GM12864 (cell line): ENCODE results near the gene SLC26A4.

Experiments used
- DNase-seq: peaks from one replicate; pipeline ENCODE4 v3.0.0-alpha.2; 2011; ENCODE audit warnings: low read depth
- H3K4me3 ChIP-seq: 2 replicates; pipeline ENCODE4 v1.5.1; 2011; ENCODE audit warnings: mild to moderate bottlenecking, low read depth, low read length, control low read depth
- TF ChIP-seq, protein P1 (sequence below): IDR thresholded peaks from 2 replicates; pipeline ENCODE4 v1.5.1; 2011; ENCODE audit warnings: low read depth, mild to moderate bottlenecking, moderate library complexity, low read length, control low read depth, inconsistent platforms; ENCODE audit errors: missing control alignments

The SLC26A4 gene

DNA sequence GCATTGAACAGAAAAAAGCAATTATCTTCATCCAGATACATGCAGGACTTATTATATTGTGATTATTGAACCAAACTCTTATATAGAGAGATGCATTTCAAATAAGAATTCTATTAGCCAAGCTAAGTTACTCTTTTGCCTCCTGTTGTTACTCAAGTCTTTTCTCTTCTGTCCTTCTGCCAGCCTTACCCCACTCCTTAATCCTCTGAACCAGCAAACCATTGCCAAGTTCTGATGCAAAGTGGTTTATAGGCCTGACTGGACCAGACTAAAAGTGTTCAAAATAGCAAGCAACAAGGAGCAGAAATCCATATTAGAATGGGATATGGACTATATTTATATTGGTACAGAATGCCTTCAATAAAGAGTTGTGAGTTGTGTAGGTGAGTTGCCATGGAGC lies 2.2 kb upstream of the SLC26A4 start:
- TF ChIP-seq, protein P1, sequence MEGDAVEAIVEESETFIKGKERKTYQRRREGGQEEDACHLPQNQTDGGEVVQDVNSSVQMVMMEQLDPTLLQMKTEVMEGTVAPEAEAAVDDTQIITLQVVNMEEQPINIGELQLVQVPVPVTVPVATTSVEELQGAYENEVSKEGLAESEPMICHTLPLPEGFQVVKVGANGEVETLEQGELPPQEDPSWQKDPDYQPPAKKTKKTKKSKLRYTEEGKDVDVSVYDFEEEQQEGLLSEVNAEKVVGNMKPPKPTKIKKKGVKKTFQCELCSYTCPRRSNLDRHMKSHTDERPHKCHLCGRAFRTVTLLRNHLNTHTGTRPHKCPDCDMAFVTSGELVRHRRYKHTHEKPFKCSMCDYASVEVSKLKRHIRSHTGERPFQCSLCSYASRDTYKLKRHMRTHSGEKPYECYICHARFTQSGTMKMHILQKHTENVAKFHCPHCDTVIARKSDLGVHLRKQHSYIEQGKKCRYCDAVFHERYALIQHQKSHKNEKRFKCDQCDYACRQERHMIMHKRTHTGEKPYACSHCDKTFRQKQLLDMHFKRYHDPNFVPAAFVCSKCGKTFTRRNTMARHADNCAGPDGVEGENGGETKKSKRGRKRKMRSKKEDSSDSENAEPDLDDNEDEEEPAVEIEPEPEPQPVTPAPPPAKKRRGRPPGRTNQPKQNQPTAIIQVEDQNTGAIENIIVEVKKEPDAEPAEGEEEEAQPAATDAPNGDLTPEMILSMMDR: no peak
- DNase-seq: no peak
- no peak overlapping the region for H3K4me3 ChIP-seq

DNA sequence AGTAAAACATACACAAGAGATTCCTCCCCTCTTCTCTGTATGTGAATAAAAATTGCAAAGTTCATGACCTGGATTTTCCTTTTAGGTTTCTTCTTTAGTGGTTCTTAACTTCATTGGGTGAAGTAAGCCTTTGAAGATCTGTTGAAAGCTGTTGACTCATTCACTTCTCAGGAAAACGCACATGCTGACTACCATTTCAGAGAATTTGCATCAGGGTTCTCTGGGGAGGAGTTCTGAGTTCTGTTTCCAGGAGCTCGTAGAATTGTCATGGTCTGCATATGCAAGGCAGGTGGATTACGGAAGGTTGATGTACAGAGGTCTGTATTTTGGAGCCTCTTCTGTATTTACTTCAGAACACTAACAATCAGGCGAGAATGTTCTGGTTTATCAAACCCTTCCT lies 962 bp upstream of the SLC26A4 start:
- no peak for DNase-seq
- TF ChIP-seq, protein P1: no peak

DNA sequence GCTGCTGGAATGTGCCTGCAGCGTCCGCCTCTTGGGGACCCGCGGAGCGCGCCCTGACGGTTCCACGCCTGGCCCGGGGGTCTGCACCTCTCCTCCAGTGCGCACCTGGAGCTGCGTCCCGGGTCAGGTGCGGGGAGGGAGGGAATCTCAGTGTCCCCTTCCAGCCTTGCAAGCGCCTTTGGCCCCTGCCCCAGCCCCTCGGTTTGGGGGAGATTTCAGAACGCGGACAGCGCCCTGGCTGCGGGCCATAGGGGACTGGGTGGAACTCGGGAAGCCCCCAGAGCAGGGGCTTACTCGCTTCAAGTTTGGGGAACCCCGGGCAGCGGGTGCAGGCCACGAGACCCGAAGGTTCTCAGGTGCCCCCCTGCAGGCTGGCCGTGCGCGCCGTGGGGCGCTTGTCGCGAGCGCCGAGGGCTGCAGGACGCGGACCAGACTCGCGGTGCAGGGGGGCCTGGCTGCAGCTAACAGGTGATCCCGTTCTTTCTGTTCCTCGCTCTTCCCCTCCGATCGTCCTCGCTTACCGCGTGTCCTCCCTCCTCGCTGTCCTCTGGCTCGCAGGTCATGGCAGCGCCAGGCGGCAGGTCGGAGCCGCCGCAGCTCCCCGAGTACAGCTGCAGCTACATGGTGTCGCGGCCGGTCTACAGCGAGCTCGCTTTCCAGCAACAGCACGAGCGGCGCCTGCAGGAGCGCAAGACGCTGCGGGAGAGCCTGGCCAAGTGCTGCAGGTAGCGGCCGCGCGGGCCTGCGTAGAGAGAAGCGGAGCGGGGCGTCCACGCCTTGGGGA lies 645 bp downstream of the SLC26A4 start:
- TF ChIP-seq, protein P1: no peak
- DNase-seq: no peak
- H3K4me3 ChIP-seq: peak overlapping the region; percentile 35

More for the DNA sequence above, 962 bp upstream of the SLC26A4 start:
- no peak overlapping the region for H3K4me3 ChIP-seq

DNA sequence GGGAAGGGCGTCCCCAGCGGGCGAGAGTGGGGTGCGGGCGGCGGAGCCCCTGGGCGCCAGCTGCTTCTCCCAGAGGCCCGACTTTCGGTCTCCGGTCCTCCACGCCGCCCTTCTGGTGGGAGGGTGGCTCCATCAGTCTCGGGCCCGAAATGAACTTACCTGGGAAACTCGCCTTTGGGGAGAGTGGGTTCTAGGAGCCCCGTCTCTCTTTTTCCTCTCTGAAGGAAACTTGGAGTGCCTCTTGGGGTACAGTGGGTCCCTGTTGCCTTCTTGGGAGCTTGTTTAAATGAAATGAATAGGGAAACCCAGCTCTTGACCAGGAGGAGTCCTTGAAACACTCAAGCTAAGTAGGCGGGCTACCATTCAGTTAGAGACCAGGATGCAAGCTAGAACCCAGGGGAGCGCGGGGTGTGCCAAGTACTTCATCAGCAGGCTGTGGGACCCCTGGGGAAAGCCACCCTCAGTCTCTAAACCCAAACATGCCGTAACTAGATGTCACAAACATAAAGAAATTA lies 1.3 kb downstream of the SLC26A4 start:
- DNase-seq: no peak
- peak overlapping the region; percentile 35 for H3K4me3 ChIP-seq
- TF ChIP-seq, protein P1: no peak

DNA sequence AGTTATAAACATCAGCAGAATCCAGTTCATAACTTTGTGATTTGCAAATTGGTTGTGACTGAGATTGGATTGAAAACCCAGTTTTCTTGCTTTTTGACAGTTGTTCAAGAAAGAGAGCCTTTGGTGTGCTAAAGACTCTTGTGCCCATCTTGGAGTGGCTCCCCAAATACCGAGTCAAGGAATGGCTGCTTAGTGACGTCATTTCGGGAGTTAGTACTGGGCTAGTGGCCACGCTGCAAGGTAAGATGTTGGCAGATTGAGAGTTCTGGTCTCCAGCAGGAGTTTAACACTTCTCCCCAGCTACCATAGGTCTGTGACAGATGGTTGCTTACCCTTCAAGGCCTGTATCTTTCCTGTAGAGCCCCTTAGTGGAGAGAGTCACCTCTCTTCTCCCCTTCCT lies 2.6 kb downstream of the SLC26A4 start:
- H3K4me3 ChIP-seq: no peak overlapping the region
- TF ChIP-seq, protein P1: no peak
- DNase-seq: no peak

DNA sequence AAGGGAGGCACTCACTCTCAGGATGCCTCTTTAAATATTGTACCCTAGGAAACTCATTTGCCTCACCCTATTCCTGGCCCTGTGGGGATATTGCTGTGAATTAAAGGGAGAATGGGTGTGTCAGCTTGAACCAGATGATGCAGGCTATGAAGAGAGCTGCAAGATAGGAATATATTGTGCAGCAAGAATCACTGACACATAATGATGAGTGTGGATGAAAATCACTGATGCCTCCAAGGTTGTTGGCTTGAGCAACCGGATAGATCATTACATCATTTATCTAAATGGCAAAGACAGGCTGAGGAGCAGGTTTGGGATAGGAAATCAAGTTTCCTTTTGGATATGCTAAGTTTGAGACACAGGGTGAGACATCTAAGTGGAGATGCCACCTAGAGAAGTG lies 6.2 kb downstream of the SLC26A4 start:
- no peak for DNase-seq
- no peak overlapping the region for H3K4me3 ChIP-seq
- TF ChIP-seq, protein P1: no peak

DNA sequence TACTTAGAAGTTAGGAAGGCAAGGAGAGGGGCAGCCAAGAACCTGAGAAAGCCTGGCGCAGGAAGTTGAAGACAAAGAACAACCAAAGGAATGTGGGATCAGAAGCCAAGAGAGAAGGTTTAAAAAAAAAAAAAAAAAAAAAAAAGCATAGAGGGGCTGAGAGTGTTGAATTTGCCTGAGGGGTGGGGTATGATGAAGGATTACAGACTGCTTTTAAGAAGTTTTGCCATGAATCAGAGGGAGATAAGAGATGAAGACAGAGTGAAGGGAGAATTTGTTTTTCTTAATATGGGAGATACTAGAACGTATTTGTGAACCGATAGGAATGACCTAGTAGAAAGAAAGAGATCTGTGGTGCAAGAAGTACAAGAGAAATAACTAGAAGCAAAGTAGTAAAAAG lies 6.7 kb downstream of the SLC26A4 start:
- DNase-seq: no peak
- H3K4me3 ChIP-seq: no peak overlapping the region
- TF ChIP-seq, protein P1: no peak
